ENCODE results near the gene FBXO21. TPM values are rescaled to one million over a fixed set of nuclear protein-coding genes. Genes with fewer than 3 reads are reported as not detected.

FBXO21 gene
- total RNA-seq, 1 experiment from 2014 or later, result 230 TPM

GRCh38 chr12:117127933-117128823 lies 62.1 kb downstream of the FBXO21 start:
- ChIA-PET CTCF (no interaction called here), POLR2A (ENCODE audit: unreplicated experiment) (no interaction called here)
- Histone ChIP-seq H3F3A (ENCODE audit: low read length, unreplicated experiment) (peaks cover 23% of the 10 kb centered on the region), H2AFZ (ENCODE audit: low read length) (no peak overlapping the region), H3K79me2 (ENCODE audit: low read length) (no peaks in the 10 kb centered on the region), H3K4me3 (ENCODE audit: low read length) (no peak overlapping the region), H3K27me3 (ENCODE audit: low read length) (no peaks in the 10 kb centered on the region), H3K9me2 (replicated peaks; ENCODE audit: low read length) (no peaks in the 10 kb centered on the region), H3K9ac (ENCODE audit: low read length) (no peak overlapping the region), H3K4me1 (ENCODE audit: insufficient read depth, low read length) (peaks cover 30% of the 10 kb centered on the region), H4K20me1 (ENCODE audit: low read length) (no peaks in the 10 kb centered on the region), H3K27ac (ENCODE audit: low read length) (no peak overlapping the region), H3K4me2 (ENCODE audit: low read length) (no peak overlapping the region), H3K36me3 (ENCODE audit: low read depth, low read length) (no peaks in the 10 kb centered on the region), H3K9me3 (ENCODE audit: low read length) (0 out of 2 replicates have a peak, but pooled peaks cover 6% of the 10 kb centered on the region)
- TF ChIP-seq EZH2phosphoT487 (IDR thresholded peaks at IDR 0.05; ENCODE audit: borderline replicate concordance, low read length) (no peak), EZH2 (IDR thresholded peaks at IDR 0.05; ENCODE audit: low read length, unreplicated experiment) (no peak), CTCF (conservative IDR thresholded peaks at IDR 0.05; ENCODE audit: low read depth, low read length) (no peak)
- intact Hi-C loops (cut with micrococcal nuclease), result no loop called here
- DNase-seq (no peak), ATAC-seq (no peak)
- BruUV-seq (replicated peaks), result no TSS peak

- Histone ChIP-seq H3K4me3 (ENCODE audit: low read length) (no peak overlapping the region), H4K20me1 (ENCODE audit: low read length) (no peaks in the 10 kb centered on the region), H3K36me3 (ENCODE audit: low read depth, low read length) (no peaks in the 10 kb centered on the region), H3F3A (ENCODE audit: low read length, unreplicated experiment) (peaks cover 23% of the 10 kb centered on the region), H3K4me1 (ENCODE audit: insufficient read depth, low read length) (peaks cover 30% of the 10 kb centered on the region), H3K27me3 (ENCODE audit: low read length) (no peaks in the 10 kb centered on the region), H3K9ac (ENCODE audit: low read length) (no peak overlapping the region), H3K79me2 (ENCODE audit: low read length) (no peaks in the 10 kb centered on the region), H3K9me2 (replicated peaks; ENCODE audit: low read length) (no peaks in the 10 kb centered on the region), H3K9me3 (ENCODE audit: low read length) (0 out of 2 replicates have a peak, but pooled peaks cover 6% of the 10 kb centered on the region), H2AFZ (ENCODE audit: low read length) (no peak overlapping the region), H3K4me2 (ENCODE audit: low read length) (no peak overlapping the region), H3K27ac (ENCODE audit: low read length) (no peak overlapping the region)
- intact Hi-C loops (cut with micrococcal nuclease), result no loop called here
- no peak for TF ChIP-seq CTCF (conservative IDR thresholded peaks at IDR 0.05; ENCODE audit: low read depth, low read length)
- TF ChIP-seq EZH2phosphoT487 (IDR thresholded peaks at IDR 0.05; ENCODE audit: borderline replicate concordance, low read length), result no peak
- no peak for TF ChIP-seq EZH2 (IDR thresholded peaks at IDR 0.05; ENCODE audit: low read length, unreplicated experiment)
- BruUV-seq (replicated peaks), result no TSS peak
- ATAC-seq (no peak), DNase-seq (no peak)
- POLR2A ChIA-PET (ENCODE audit: unreplicated experiment), result no interaction called here
- CTCF ChIA-PET, result no interaction called here
These were observed 63.9 kb downstream of the FBXO21 start for GRCh38 chr12:117126335-117126734.

GRCh38 chr12:117125767-117126166 lies 64.5 kb downstream of the FBXO21 start:
- TF ChIP-seq CTCF (conservative IDR thresholded peaks at IDR 0.05; ENCODE audit: low read depth, low read length) (no peak), EZH2 (IDR thresholded peaks at IDR 0.05; ENCODE audit: low read length, unreplicated experiment) (no peak), EZH2phosphoT487 (IDR thresholded peaks at IDR 0.05; ENCODE audit: borderline replicate concordance, low read length) (no peak)
- ChIA-PET CTCF (no interaction called here), POLR2A (ENCODE audit: unreplicated experiment) (no interaction called here)
- no TSS peak for BruUV-seq (replicated peaks)
- H3K4me3 ChIP-seq (ENCODE audit: low read length), result no peak overlapping the region
- H3K4me1 ChIP-seq (ENCODE audit: insufficient read depth, low read length), result peaks cover 30% of the 10 kb centered on the region
- intact Hi-C loops (cut with micrococcal nuclease), result no loop called here
- no peak overlapping the region for H3K4me2 ChIP-seq (ENCODE audit: low read length)
- H2AFZ ChIP-seq (ENCODE audit: low read length), result no peak overlapping the region
- H3F3A ChIP-seq (ENCODE audit: low read length, unreplicated experiment), result peaks cover 23% of the 10 kb centered on the region
- no peak for DNase-seq
- no peaks in the 10 kb centered on the region for H3K27me3 ChIP-seq (ENCODE audit: low read length)
- no peak overlapping the region for H3K9ac ChIP-seq (ENCODE audit: low read length)
- H3K79me2 ChIP-seq (ENCODE audit: low read length), result no peaks in the 10 kb centered on the region
- 0 out of 2 replicates have a peak, but pooled peaks cover 6% of the 10 kb centered on the region for H3K9me3 ChIP-seq (ENCODE audit: low read length)
- H3K9me2 ChIP-seq (replicated peaks; ENCODE audit: low read length), result no peaks in the 10 kb centered on the region
- ATAC-seq, result no peak
- no peaks in the 10 kb centered on the region for H4K20me1 ChIP-seq (ENCODE audit: low read length)
- no peak overlapping the region for H3K27ac ChIP-seq (ENCODE audit: low read length)
- H3K36me3 ChIP-seq (ENCODE audit: low read depth, low read length), result no peaks in the 10 kb centered on the region
